ENCODE data around the gene LRRC47. TPM values are rescaled to one million over a fixed set of nuclear protein-coding genes. Genes with fewer than 3 reads are reported as not detected.

The LRRC47 gene
- total RNA-seq, 1 experiment from 2014 or later, result 35.4 TPM

DNA sequence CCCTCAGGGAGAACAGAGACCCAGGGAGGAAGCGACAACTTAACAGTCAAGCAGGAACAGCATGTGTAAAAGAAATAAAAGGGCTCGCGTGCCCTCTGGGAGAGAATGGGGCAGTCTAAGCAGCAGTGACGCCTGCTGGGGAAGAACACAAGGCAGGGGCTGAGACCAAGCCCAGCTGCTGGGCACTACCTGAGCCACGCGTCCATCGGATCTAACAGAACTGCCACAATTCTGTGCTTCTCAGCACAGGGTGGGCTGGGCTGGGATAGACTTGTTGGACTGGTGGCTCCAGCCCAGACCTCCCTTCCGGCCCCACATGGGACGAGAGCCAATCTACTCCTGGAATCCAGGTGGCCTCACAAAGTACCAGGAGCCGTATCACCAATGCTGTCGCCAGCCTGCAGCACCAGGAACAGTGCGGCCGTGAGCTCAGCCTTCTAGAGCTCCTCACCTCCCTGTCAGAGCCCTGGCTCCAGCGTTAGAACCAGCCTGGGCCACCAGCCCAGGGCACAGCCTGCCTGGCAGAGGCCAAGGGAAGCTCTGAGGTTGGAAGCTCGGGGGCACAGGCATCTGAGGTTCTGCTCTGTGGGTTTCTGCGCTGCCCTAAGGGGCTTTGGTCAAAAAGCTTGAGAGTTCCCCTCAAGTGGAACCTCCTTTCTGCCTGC lies 7.4 kb downstream of the LRRC47 start:
- in situ Hi-C loops (cut with HindIII; ENCODE audit: low sequenced_read_pairs), result no loop called here
- peak; percentile 71 for DNase-seq (ENCODE audit: low spot score)

DNA sequence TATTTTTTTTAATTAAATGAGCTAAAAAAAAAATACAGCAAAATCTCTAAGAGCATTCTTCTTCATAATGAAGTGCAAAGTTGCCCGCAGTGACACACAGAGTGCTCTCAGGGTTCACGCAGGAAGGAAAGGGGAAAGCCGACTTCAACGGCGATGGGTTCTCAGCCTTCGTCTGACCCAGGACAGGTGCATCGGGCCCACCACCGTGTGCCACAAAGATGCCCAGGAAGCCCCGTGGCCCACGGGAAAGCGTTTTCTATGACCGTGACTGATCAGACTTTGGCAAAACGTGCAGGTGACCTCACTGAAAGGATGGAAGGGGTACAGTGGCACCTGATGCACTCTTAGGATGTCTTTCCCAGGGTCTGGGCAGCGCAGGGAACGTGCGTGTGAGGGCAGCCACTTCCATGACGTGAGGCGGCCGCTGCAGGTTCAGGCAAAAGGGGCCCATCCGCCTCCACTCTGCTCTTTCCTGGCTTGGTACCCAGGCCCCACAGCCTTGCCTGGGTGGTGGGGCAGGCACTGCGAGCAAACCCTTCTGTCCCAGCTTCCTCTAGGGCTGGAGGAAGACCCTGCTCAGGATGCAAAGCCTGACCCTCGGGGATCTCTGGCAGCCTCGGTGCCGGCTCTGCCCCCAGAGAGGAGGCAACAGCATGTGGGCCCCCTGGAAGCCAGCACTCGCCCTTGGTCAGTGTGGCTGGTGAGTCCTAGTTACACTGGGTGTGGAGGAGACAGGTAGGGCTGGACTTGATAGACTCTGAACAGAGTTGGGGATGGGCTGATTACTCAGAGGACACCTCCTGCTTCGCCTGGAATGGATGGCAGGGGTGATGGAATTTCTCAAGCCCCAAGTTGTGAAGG lies 8.3 kb downstream of the LRRC47 start:
- DNase-seq (ENCODE audit: low spot score), result no peak
- in situ Hi-C loops (cut with HindIII; ENCODE audit: low sequenced_read_pairs), result no loop called here

DNA sequence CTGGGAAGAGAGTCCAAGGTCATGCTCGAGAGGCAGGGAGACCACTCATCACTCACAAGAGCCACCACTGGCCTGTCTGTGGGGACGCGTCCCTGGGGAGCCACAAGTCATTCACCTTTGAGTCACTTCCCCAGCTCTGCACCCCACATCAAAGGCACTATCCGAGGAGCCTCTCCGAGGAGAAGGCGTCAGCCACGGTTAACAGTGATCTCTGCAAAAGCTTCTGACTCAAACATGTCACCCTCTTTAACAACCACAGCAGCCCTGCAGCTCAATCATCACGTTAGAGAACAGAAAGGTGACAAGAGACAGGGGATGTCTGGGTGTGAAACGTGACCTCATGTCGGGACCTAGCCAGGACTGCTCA lies 9.0 kb downstream of the LRRC47 start:
- no peak for DNase-seq (ENCODE audit: low spot score)
- in situ Hi-C loops (cut with HindIII; ENCODE audit: low sequenced_read_pairs), result no loop called here

DNA sequence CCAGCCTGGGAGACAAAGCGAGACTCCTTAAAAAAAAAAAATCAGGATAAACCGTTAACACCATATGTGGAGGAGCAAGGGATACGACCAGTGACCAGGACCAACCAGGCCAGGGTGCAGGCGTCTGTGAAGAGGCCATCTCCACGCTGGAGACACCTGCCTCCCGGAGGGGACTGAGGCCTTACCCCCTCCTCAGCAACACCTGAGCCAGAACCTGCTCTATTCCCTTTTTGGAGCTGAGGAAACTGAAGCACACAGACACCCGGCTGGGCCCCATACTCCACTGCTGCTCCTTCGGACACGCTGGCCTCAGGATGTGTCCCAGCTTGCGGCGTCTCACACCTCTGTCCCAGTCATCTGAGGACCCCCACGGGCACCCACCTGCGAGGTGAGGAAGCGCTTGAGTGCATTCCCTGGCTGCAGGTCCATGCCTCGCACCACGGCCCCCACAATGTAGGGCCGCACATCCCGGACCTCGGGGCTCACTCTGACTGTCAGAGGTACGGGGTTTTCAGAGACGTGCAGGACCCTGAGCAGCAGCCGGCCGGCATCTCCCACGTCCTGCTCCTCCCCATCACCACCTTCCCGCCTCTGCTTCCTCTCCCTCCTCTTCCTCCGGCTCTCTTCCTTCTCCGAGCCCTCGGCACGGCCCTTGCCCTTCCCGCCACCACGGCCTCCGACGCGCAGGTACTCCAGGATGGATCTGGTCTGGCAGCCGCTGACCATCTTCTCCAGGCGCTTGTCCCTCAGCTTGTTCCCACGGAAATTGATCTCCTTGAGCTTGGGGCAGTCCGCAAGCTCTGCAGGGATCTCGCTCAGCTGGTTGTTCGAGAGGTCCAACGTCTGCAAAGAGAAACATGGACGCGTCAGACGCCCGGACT lies 9.6 kb downstream of the LRRC47 start:
- DNase-seq (ENCODE audit: low spot score), result no peak
- in situ Hi-C loops (cut with HindIII; ENCODE audit: low sequenced_read_pairs), result no loop called here

DNA sequence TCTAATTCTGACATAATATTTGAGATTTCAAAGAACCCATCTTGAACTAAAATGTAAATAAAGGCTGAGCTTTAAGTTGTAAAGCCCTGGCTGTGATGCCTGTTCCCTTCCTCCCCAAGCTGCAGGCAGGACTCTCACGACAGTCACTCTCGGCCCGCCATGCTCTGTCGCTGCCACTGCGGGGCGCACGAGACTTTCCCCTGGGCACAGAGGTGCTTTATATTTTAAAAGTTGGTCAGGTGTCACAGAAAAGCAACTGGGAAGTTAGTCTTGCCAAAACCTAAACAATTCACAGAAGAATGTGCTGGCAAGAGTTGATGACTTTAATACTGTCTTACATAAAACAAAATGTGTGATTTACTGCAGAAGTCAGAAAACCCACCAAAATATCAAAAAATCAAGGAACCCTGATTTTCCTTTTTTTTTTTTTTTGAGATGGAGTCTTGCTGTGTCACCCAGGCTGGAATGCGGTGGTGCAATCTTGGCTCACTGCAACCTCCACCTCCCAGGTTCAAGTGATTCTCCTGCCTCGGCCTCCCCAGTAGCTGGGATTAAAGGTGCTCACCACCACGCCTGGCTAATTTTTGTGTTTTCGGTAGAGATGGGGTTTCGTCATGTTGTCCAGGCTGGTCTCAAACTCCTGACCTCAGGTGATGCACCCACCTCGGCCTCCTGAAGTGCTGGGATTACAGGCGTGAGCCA lies 10.7 kb downstream of the LRRC47 start:
- DNase-seq (ENCODE audit: low spot score), result no peak
- in situ Hi-C loops (cut with HindIII; ENCODE audit: low sequenced_read_pairs), result no loop called here

DNA sequence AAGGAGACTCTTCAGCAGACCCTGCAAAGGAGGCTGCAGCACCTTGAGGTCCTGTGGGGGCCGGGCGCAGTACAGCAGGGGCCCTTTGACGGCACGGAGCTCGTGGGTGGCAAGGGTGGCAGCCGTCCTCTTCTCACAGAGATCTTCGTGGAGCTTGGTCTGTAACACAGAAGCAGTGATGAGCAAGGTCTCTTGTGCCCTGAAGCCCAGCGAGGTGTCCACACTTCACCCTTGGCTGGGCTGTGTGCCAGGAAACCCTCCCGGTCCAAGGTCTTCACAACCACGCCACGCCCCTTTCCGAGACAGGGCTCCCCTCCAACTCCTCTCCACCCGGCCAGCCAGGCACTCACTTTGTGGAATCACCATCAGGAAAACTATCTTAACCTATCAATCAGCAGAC lies 11.3 kb downstream of the LRRC47 start:
- in situ Hi-C loops (cut with HindIII; ENCODE audit: low sequenced_read_pairs), result no loop called here
- no peak for DNase-seq (ENCODE audit: low spot score)

DNA sequence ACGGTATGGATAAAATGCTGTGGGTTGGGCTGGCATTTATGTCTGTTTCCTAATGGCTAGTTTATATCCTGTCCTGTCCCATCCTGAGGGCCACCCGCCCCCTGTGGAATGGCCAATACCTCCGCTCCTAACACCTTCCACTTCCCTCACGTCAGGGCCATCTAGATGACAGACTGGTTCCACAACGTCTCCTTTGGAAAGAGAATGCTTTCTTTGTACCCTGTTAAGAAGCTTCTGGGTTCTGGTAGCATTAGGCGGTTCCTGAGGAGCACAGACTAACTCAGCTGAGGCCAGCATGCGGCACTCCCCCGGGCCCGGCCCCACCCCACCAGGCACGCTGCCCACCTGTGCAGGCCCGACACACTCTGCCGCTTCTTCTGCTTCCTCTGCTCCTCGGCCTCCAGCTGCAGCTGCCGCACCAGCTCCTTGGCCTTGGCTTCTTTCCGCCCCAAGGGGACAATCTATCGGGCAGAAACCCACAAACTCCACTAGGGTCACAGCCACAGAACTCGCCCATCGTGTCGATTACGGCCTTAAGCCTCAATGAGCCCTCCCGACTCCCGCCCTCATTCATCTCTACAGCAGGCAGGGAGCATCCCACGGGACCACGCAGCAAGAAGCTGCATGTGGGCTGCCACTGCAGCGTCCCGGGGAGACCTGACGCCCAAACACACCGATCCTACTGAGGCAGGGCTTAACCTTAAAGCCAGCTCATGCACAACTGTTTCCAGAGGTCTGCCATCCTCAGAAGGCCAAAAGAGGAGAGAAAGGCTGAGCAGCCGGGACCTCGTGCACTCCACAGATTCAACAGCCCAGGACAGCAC lies 12.4 kb downstream of the LRRC47 start:
- DNase-seq (ENCODE audit: low spot score), result no peak
- in situ Hi-C loops (cut with HindIII; ENCODE audit: low sequenced_read_pairs), result no loop called here

DNA sequence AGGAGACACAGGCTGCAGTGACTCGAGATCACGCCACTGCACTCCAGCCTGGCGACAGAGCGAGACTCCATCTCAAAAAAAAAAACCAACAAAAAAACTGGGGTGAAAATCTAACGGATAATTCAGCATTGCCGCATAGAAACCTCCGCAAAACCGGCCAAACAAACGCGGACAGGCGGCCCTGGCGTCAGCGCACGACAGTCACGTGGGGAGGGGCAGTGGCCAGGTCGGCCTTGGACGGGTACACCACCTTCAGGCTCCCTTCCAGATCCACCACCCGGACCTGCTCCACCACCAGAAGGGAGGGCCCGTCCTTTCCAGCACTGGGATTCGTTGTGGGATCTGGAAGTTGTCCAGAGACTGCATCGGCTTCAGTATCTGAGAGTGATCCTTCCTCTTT lies 15.4 kb downstream of the LRRC47 start:
- DNase-seq (ENCODE audit: low spot score), result no peak
- in situ Hi-C loops (cut with HindIII; ENCODE audit: low sequenced_read_pairs), result no loop called here

DNA sequence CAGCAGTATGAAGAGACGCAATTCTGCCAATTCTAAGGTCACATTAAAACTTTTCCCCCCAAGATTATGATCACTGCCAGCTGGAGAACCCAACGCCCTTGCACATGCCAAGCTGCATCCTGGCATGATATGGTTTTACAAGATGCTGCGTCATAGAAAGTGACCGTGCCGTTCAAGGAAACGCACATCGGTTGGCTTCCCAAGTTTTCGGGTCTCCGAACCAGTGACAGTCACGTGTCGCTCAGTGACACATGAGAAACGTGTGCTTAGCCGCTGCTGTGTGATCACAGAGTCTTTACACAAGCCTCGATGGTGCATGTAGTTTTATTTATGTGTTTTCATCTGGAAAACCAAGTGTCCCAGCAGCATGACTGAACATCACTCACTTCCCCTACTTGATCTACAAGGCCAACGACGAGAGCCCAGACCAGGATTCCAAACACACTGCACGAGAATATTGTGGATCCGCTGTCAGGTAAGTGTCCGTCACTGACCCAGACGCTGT lies 16.3 kb downstream of the LRRC47 start:
- in situ Hi-C loops (cut with HindIII; ENCODE audit: low sequenced_read_pairs), result no loop called here
- DNase-seq (ENCODE audit: low spot score), result no peak

DNA sequence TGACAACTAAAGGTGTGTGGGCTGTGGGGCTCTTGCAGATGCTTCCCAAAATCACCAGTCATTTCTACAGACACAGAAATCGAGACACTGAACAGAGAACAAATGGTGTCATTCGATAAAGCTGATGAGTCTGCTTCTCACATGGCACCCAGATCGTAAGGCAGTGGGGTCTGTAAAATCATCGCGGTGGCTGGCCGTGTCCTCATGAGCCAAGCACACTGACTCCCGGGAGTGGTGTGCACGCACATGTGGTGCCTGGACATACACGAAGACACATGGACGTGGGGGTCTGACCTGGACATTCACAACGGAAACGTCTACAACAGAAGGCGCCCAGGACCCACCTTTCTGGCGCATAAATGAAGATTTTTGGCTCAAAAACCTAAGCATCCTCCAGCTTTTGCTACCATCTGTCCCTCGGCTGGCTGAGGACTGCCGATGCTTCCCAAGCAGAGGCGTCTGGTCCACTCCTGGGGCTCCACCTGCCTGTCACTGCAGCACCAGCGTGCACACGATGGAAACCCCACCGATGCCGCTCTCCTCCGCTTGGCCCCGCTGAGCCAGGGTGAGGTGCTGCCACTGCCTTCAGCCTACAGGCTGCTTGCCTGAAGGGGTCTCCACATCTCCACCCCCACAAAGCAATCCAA lies 16.9 kb downstream of the LRRC47 start:
- DNase-seq (ENCODE audit: low spot score), result peak; percentile 42
- in situ Hi-C loops (cut with HindIII; ENCODE audit: low sequenced_read_pairs), result no loop called here

DNA sequence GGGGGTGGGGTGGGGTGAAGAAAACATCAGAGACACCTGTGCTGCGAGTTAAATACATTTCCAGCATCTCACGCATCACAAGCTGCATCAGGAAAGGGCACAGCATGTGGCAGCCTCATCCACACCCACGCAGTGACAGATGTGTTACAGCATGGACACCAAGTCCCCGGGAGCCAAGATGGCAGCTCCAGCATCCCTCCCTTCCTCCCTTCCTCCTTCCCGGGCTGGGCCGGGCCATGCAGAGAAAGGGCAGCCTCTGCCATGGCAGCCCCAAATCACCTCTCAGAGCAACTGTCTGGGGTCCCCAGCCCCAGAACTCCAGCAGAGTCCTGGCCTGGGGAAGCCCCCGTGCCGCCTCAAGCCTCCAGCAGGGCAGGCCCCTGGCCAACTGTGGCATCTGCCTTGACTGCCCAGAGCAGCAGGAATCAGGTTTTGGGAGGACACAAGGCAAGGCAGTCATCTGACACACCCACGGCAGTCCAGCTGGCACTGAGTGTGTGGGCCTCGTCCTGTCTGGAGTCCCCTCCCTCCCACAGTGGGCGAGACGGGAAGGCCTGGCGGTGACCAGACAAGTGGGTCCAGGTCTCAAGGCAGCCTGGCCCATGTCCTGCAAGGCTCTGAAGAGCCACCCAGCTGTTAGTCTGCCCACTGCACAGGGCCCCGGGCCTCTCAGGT lies 17.6 kb downstream of the LRRC47 start:
- in situ Hi-C loops (cut with HindIII; ENCODE audit: low sequenced_read_pairs), result no loop called here
- peak; percentile 77 for DNase-seq (ENCODE audit: low spot score)

DNA sequence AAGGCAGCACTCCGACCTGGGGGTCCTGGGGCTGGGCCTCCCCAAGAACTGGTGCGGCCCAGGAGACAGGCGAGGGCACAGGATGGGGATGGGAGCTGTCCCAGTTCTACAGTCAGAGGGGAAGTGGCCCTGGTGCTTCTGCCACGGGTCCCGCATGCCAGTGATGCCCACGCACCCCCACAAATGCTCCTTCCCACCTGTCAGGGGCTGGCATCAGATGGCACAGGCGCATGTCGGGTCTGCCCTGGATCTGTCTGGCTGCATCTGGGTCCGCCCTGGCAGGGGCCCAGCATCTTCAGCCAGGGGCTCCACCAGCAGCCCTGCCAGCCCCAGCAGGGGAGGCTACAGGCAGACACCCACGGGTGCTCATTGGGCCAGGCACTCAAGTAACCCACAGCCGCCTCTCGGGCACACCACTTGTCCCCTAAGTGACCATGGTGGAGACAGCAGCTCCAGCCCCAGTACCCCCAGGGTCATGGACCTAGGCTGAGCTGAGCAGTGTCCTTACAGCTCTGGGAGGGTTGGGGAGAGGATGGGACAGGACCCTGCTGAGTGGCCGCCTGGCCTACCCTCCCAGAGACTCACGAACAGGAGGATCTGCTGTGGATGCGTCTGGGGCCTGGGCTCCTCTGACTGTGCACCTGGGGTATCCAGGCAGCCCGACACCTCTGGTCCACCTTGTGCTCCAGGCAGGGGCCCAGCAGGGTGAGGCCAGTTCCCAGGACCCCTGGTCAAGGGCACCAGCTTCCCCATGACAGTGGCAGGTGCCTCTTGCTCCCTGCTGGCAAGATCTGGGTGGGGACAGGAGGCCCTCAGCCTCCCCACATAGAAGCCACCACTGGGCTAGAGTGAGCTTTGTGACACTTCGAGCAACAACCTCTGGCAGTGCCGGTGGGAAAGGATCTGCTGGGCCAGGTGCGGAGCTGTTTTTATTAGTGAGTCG lies 18.4 kb downstream of the LRRC47 start:
- in situ Hi-C loops (cut with HindIII; ENCODE audit: low sequenced_read_pairs), result no loop called here
- no peak for DNase-seq (ENCODE audit: low spot score)

DNA sequence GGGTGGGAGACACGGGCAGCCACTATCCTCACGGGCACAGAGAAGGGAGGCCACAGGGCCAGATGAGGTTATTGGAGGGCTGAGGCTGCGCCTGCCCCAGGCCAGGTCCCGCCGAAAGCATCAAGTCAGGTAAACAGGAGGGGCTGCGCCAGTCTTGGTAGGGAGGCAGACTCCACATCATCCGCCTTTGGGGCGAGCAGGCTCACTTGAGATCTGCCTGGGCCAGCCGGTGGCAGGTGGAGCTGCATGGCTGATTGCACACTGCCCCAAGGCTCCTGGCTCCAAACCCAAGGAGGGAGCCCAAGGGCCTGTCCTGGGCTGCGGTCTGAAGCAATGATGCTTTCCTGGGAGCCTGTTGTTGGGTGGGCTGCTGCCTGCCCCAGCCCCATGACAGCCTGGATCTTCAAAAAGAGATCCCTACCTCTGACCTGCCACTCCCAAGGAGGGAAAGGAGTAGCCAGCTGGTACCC lies 19.2 kb downstream of the LRRC47 start:
- in situ Hi-C loops (cut with HindIII; ENCODE audit: low sequenced_read_pairs), result no loop called here

DNA sequence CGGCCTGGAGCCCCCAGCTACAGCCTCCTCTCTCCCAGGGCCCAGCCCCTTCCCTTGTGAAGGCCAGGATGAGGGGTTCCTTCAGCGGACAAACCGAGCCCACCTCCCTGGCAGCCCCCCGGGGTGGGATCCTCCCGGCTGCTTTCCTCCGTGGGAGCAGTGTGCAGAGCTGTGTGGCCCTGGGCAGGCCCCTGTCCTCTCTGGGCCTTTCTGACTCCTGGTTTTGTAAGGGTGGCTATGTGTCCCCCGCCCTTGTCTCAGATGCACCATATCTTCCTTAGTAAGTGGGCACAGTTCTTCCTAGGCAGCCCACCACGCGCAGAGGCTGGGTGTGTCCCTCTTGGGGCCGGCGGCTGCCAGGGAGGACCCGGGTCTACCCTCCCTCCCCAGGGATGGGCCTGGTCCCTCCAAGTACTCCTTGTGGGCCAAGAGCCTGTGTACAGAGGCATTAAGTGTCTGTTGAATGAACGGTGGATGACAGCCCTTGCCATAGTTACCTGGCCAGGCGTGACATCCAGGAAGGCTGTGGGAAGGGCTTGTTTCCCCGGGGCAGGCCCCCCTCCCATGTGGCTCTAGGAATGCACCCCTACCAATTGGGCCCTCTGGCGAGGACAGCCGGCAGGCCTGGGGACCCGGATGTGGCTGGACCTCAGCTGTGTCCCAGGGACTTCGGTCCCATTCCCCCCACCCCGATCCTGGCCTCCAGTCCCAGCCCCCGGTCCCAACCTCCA lies 19.9 kb downstream of the LRRC47 start:
- DNase-seq (ENCODE audit: low spot score), result no peak
- in situ Hi-C loops (cut with HindIII; ENCODE audit: low sequenced_read_pairs), result no loop called here

More for the DNA sequence above, 19.2 kb downstream of the LRRC47 start:
- DNase-seq (ENCODE audit: low spot score), result peak; percentile 87

DNA sequence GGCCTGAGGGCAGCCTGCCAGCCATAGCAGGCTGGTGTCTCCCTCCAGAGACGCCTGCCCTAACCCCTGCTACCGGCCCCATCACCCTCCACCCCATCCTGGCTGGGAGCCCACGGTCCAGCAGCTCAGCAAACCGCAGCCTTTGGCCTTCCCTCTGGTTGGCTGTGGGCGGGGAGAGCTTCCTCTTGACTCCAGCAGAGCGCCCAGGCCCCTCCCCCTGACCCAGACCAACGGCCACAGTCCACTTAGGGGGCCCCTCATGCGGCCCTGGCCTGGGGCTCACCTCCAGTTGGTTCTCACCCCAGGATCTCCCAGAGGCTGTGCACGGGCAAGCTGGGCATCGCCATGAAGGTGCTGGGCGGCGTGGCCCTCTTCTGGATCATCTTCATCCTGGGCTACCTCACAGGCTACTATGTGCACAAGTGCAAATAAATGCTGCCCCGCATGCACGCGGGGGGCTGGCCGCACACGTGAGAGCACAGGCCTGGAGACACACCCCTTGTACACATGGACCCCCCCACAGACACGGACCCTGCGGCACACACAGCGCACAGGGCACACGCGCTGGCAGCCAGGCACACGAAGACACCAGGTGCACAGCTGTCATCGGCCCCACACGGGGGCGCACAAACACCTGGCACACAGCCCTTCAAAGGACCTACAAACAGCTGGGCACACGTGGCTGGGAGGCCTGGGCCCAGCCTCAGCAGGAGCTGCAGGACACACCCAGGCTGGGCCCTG lies 20.6 kb downstream of the LRRC47 start:
- DNase-seq (ENCODE audit: low spot score), result no peak
- in situ Hi-C loops (cut with HindIII; ENCODE audit: low sequenced_read_pairs), result no loop called here

Data from G401 (cell line).